HEK293 (cell line): ENCODE measurements around the gene PAQR8.

Source experiments
- KLF10 ChIP-seq: fragments of 450-650 bp; IDR thresholded peaks from 2 replicates; pipeline ENCODE4 v1.5.1; 2018; ENCODE audit warnings: missing biosample characterization, mild to moderate bottlenecking, missing genetic modification characterization
- RBAK ChIP-seq: fragments of 450-650 bp; formaldehyde crosslinking; IDR thresholded peaks from 2 replicates; pipeline ENCODE4 v1.5.1; 2016; ENCODE audit warnings: missing biosample characterization, missing genetic modification characterization
- SP7 ChIP-seq: fragments of 450-650 bp; formaldehyde crosslinking; IDR thresholded peaks from 2 replicates; pipeline ENCODE4 v1.5.1; 2016; ENCODE audit warnings: missing biosample characterization, missing genetic modification characterization
- TCF7L2 ChIP-seq: IDR thresholded peaks from 2 replicates; pipeline ENCODE4 v1.6.1; 2011; ENCODE audit warnings: low read depth, mild to moderate bottlenecking, inconsistent platforms, low read length, moderate library complexity, borderline replicate concordance
- ZBTB7A ChIP-seq: fragments of 450-650 bp; formaldehyde crosslinking; IDR thresholded peaks from 2 replicates; pipeline ENCODE4 v1.5.1; 2016; ENCODE audit warnings: low read depth, missing biosample characterization, missing genetic modification characterization
- ZFHX2 ChIP-seq: fragments of 450-650 bp; formaldehyde crosslinking; conservative IDR thresholded peaks from 2 replicates; pipeline ENCODE4 v1.5.1; 2016; ENCODE audit warnings: missing biosample characterization, missing genetic modification characterization
- ZNF214 ChIP-seq: fragments of 450-650 bp; formaldehyde crosslinking; IDR thresholded peaks from 2 replicates; pipeline ENCODE4 v1.5.1; 2017; ENCODE audit warnings: missing biosample characterization, mild to moderate bottlenecking, missing genetic modification characterization, borderline replicate concordance
- ZNF266 ChIP-seq: fragments of 450-650 bp; formaldehyde crosslinking; IDR thresholded peaks from 2 replicates; pipeline ENCODE4 v1.5.1; 2016; ENCODE audit warnings: missing biosample characterization, missing genetic modification characterization, low read depth
- ZNF302 ChIP-seq: fragments of 450-650 bp; formaldehyde crosslinking; IDR thresholded peaks from 2 replicates; pipeline ENCODE4 v1.5.1; 2016; ENCODE audit warnings: missing biosample characterization, missing genetic modification characterization, low read depth
- ZNF335 ChIP-seq: fragments of 450-650 bp; formaldehyde crosslinking; conservative IDR thresholded peaks from 2 replicates; pipeline ENCODE4 v1.5.1; 2016; ENCODE audit warnings: missing biosample characterization, missing genetic modification characterization
- ZNF514 ChIP-seq: fragments of 450-650 bp; formaldehyde crosslinking; IDR thresholded peaks from 2 replicates; pipeline ENCODE4 v1.5.1; 2016; ENCODE audit warnings: missing biosample characterization, missing genetic modification characterization
- ZNF530 ChIP-seq: fragments of 450-650 bp; formaldehyde crosslinking; IDR thresholded peaks from 2 replicates; pipeline ENCODE4 v1.5.1; 2016; ENCODE audit warnings: low read depth, missing biosample characterization, missing genetic modification characterization
- ZNF561 ChIP-seq: fragments of 450-650 bp; IDR thresholded peaks from 2 replicates; pipeline ENCODE4 v1.5.1; 2018; ENCODE audit warnings: missing biosample characterization, missing genetic modification characterization, borderline replicate concordance
- ZNF600 ChIP-seq: fragments of 450-650 bp; formaldehyde crosslinking; IDR thresholded peaks from 2 replicates; pipeline ENCODE4 v1.5.1; 2016; ENCODE audit warnings: missing biosample characterization, missing genetic modification characterization
- ZNF610 ChIP-seq: fragments of 450-650 bp; formaldehyde crosslinking; IDR thresholded peaks from 2 replicates; pipeline ENCODE4 v1.5.1; 2016; ENCODE audit warnings: missing biosample characterization, missing genetic modification characterization, borderline replicate concordance
- ZNF701 ChIP-seq: fragments of 450-650 bp; formaldehyde crosslinking; IDR thresholded peaks from 2 replicates; pipeline ENCODE4 v1.5.1; 2016; ENCODE audit warnings: missing biosample characterization, missing genetic modification characterization
- ZNF768 ChIP-seq: fragments of 450-650 bp; formaldehyde crosslinking; IDR thresholded peaks from 2 replicates; pipeline ENCODE4 v1.5.1; 2018; ENCODE audit warnings: missing biosample characterization, mild to moderate bottlenecking, missing genetic modification characterization
- ZNF777 ChIP-seq: fragments of 450-650 bp; formaldehyde crosslinking; IDR thresholded peaks from 2 replicates; pipeline ENCODE4 v1.5.1; 2017; ENCODE audit warnings: missing biosample characterization, missing genetic modification characterization, borderline replicate concordance
- ZNF791 ChIP-seq: fragments of 450-650 bp; formaldehyde crosslinking; IDR thresholded peaks from 2 replicates; pipeline ENCODE4 v1.5.1; 2016; ENCODE audit warnings: missing biosample characterization, missing genetic modification characterization
- ZNF837 ChIP-seq: fragments of 450-650 bp; formaldehyde crosslinking; IDR thresholded peaks from 2 replicates; pipeline ENCODE4 v1.5.1; 2016; ENCODE audit warnings: missing biosample characterization, missing genetic modification characterization
- ZNF843 ChIP-seq: fragments of 450-650 bp; formaldehyde crosslinking; IDR thresholded peaks from 2 replicates; pipeline ENCODE4 v1.5.1; 2016; ENCODE audit warnings: missing biosample characterization, missing genetic modification characterization
- TF ChIP-seq, protein P1 (sequence below): fragments of 450-650 bp; formaldehyde crosslinking; IDR thresholded peaks from 2 replicates; pipeline ENCODE4 v1.5.1; 2016; ENCODE audit warnings: missing biosample characterization, missing genetic modification characterization
- TF ChIP-seq, protein P2 (sequence below): fragments of 450-650 bp; formaldehyde crosslinking; IDR thresholded peaks from 2 replicates; pipeline ENCODE4 v1.5.1; 2016; ENCODE audit warnings: missing biosample characterization, missing genetic modification characterization, borderline replicate concordance
- TF ChIP-seq, protein P3 (sequence below): fragments of 450-650 bp; formaldehyde crosslinking; optimal IDR thresholded peaks from 2 replicates; pipeline ENCODE3; 2016; ENCODE audit warnings: missing biosample characterization, mild to moderate bottlenecking, missing genetic modification characterization
- TF ChIP-seq, protein P4 (sequence below): fragments of 450-650 bp; formaldehyde crosslinking; IDR thresholded peaks from 2 replicates; pipeline ENCODE4 v1.5.1; 2017; ENCODE audit warnings: missing biosample characterization, missing genetic modification characterization

The PAQR8 gene

DNA sequence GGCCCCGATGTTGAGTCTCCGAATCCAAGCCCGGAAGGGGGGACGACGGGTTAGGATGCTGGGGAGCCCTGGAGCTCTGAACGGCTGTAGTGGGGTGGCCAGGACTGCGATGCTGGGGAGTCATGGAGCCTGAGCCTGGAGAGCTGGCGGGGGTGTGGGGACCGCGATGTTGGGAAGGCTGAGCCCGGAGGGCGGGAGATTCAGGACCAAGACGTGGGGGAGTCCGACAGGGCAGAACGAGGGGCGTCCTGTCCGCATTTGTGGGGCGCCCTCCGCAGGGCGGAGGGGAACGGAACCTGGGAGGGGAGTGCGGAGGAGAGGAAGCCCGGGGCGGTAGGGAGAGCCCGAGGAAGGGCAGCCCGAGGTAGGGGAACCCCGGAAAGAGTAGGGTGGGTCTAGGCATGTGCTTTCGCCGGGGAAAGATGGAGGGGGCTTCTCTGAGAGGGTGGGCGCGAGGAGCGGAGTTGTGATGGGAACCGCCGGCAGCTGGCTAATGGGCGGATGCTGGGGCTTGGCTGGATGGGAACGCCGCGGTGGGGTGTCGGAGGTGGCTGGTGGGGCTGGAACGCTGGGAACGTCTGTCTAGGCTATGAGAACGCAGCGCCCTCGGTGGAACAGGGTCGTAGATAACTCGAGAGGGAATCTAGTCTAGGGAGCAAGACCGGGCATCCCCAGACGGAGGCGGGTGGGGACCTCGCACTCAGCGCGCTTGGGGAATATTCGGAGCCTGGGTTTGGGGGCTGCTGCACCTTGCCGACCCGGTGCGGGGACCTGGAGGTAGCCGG, 684 bp downstream of the PAQR8 start (continued):
- TF ChIP-seq SP7 (tag by site-specific recombination) (no peak; the same call in none of the 2 replicates), TCF7L2 (no peak), ZBTB7A (tag by site-specific recombination) (no peak), RBAK (no peak), ZNF701 (no peak), ZNF777 (tag by site-specific recombination) (0 out of 2 replicates have a peak, but pooled peaks have one; percentile 62), ZNF768 (tag by site-specific recombination) (no peak), ZNF302 (no peak), ZNF561 (no peak), ZNF266 (tag by site-specific recombination) (no peak), ZNF610 (tag by site-specific recombination) (no peak), ZNF335 (tag by site-specific recombination) (peak; percentile 92), KLF10 (no peak), ZNF530 (tag by site-specific recombination) (no peak), ZNF837 (tag by site-specific recombination) (no peak), ZNF214 (tag by site-specific recombination) (no peak), ZNF843 (tag by site-specific recombination) (no peak), ZNF791 (tag by site-specific recombination) (no peak), ZFHX2 (tag by site-specific recombination) (peak; percentile 51), ZNF600 (peak; percentile 65), ZNF514 (no peak)
- TF ChIP-seq, protein P1, sequence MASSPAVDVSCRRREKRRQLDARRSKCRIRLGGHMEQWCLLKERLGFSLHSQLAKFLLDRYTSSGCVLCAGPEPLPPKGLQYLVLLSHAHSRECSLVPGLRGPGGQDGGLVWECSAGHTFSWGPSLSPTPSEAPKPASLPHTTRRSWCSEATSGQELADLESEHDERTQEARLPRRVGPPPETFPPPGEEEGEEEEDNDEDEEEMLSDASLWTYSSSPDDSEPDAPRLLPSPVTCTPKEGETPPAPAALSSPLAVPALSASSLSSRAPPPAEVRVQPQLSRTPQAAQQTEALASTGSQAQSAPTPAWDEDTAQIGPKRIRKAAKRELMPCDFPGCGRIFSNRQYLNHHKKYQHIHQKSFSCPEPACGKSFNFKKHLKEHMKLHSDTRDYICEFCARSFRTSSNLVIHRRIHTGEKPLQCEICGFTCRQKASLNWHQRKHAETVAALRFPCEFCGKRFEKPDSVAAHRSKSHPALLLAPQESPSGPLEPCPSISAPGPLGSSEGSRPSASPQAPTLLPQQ (tag by site-specific recombination), result no peak; the same call in 1 of the 2 replicates
- TF ChIP-seq, protein P2, sequence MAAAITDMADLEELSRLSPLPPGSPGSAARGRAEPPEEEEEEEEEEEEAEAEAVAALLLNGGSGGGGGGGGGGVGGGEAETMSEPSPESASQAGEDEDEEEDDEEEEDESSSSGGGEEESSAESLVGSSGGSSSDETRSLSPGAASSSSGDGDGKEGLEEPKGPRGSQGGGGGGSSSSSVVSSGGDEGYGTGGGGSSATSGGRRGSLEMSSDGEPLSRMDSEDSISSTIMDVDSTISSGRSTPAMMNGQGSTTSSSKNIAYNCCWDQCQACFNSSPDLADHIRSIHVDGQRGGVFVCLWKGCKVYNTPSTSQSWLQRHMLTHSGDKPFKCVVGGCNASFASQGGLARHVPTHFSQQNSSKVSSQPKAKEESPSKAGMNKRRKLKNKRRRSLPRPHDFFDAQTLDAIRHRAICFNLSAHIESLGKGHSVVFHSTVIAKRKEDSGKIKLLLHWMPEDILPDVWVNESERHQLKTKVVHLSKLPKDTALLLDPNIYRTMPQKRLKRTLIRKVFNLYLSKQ (tag by site-specific recombination), result no peak
- TF ChIP-seq, protein P3, sequence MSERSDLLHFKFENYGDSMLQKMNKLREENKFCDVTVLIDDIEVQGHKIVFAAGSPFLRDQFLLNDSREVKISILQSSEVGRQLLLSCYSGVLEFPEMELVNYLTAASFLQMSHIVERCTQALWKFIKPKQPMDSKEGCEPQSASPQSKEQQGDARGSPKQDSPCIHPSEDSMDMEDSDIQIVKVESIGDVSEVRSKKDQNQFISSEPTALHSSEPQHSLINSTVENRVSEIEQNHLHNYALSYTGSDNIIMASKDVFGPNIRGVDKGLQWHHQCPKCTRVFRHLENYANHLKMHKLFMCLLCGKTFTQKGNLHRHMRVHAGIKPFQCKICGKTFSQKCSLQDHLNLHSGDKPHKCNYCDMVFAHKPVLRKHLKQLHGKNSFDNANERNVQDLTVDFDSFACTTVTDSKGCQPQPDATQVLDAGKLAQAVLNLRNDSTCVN, result peak; percentile 35
- TF ChIP-seq, protein P4, sequence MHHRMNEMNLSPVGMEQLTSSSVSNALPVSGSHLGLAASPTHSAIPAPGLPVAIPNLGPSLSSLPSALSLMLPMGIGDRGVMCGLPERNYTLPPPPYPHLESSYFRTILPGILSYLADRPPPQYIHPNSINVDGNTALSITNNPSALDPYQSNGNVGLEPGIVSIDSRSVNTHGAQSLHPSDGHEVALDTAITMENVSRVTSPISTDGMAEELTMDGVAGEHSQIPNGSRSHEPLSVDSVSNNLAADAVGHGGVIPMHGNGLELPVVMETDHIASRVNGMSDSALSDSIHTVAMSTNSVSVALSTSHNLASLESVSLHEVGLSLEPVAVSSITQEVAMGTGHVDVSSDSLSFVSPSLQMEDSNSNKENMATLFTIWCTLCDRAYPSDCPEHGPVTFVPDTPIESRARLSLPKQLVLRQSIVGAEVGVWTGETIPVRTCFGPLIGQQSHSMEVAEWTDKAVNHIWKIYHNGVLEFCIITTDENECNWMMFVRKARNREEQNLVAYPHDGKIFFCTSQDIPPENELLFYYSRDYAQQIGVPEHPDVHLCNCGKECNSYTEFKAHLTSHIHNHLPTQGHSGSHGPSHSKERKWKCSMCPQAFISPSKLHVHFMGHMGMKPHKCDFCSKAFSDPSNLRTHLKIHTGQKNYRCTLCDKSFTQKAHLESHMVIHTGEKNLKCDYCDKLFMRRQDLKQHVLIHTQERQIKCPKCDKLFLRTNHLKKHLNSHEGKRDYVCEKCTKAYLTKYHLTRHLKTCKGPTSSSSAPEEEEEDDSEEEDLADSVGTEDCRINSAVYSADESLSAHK (tag by site-specific recombination), result 0 out of 2 replicates have a peak, but pooled peaks have one; percentile 18
- TF ChIP-seq, all 188 proteins: peak for 27
